ENCODE results near the gene CEP170. TPM values are rescaled to one million over a fixed set of nuclear protein-coding genes. Genes with fewer than 3 reads are reported as not detected.

Gene CEP170
- total RNA-seq, 1 donor from 2014 or later, result 82.2 TPM

GRCh38 chr1:243253211-243253925, 1.7 kb downstream of the CEP170 start:
- Histone ChIP-seq H3K27me3 (ENCODE audit: control insufficient read depth, insufficient read depth, low read length) (no peaks in the 10 kb centered on the region), H3K4me3 (ENCODE audit: low read depth, low read length) (peak overlapping the region; percentile 99), H3K36me3 (ENCODE audit: control insufficient read depth, insufficient read depth, low read length) (no peaks in the 10 kb centered on the region)
- DNase-seq (ENCODE audit: low read depth), result no peak
- TF ChIP-seq CTCF (IDR thresholded peaks at IDR 0.05; ENCODE audit: insufficient read depth, low read length, poor library complexity, severe bottlenecking), result no peak

GRCh38 chr1:243251539-243251938, 3.5 kb downstream of the CEP170 start:
- Histone ChIP-seq H3K4me3 (ENCODE audit: low read depth, low read length) (no peak overlapping the region), H3K27me3 (ENCODE audit: control insufficient read depth, insufficient read depth, low read length) (no peaks in the 10 kb centered on the region), H3K36me3 (ENCODE audit: control insufficient read depth, insufficient read depth, low read length) (no peaks in the 10 kb centered on the region)
- no peak for DNase-seq (ENCODE audit: low read depth)
- TF ChIP-seq CTCF (IDR thresholded peaks at IDR 0.05; ENCODE audit: insufficient read depth, low read length, poor library complexity, severe bottlenecking), result no peak

- Histone ChIP-seq H3K27me3 (ENCODE audit: control insufficient read depth, insufficient read depth, low read length) (no peaks in the 10 kb centered on the region), H3K4me3 (ENCODE audit: low read depth, low read length) (no peak overlapping the region), H3K36me3 (ENCODE audit: control insufficient read depth, insufficient read depth, low read length) (no peaks in the 10 kb centered on the region)
- TF ChIP-seq CTCF (IDR thresholded peaks at IDR 0.05; ENCODE audit: insufficient read depth, low read length, poor library complexity, severe bottlenecking), result no peak
- no peak for DNase-seq (ENCODE audit: low read depth)
Measured at GRCh38 chr1:243250102-243250501, 5.0 kb downstream of the CEP170 start.

- no peaks in the 10 kb centered on the region for H3K36me3 ChIP-seq (ENCODE audit: control insufficient read depth, insufficient read depth, low read length)
- no peak for DNase-seq (ENCODE audit: low read depth)
- H3K4me3 ChIP-seq (ENCODE audit: low read depth, low read length), result no peak overlapping the region
- no peak for TF ChIP-seq CTCF (IDR thresholded peaks at IDR 0.05; ENCODE audit: insufficient read depth, low read length, poor library complexity, severe bottlenecking)
- no peaks in the 10 kb centered on the region for H3K27me3 ChIP-seq (ENCODE audit: control insufficient read depth, insufficient read depth, low read length)
Measured at GRCh38 chr1:243249214-243249613, 5.9 kb downstream of the CEP170 start.

- Histone ChIP-seq H3K27me3 (ENCODE audit: control insufficient read depth, insufficient read depth, low read length) (no peaks in the 10 kb centered on the region), H3K4me3 (ENCODE audit: low read depth, low read length) (no peak overlapping the region), H3K36me3 (ENCODE audit: control insufficient read depth, insufficient read depth, low read length) (no peaks in the 10 kb centered on the region)
- TF ChIP-seq CTCF (IDR thresholded peaks at IDR 0.05; ENCODE audit: insufficient read depth, low read length, poor library complexity, severe bottlenecking), result no peak
- no peak for DNase-seq (ENCODE audit: low read depth)
Measured at GRCh38 chr1:243247901-243248300, 7.2 kb downstream of the CEP170 start.

GRCh38 chr1:243246916-243247315, 8.2 kb downstream of the CEP170 start:
- no peaks in the 10 kb centered on the region for H3K27me3 ChIP-seq (ENCODE audit: control insufficient read depth, insufficient read depth, low read length)
- DNase-seq (ENCODE audit: low read depth), result no peak
- H3K36me3 ChIP-seq (ENCODE audit: control insufficient read depth, insufficient read depth, low read length), result no peaks in the 10 kb centered on the region
- no peak overlapping the region for H3K4me3 ChIP-seq (ENCODE audit: low read depth, low read length)
- TF ChIP-seq CTCF (IDR thresholded peaks at IDR 0.05; ENCODE audit: insufficient read depth, low read length, poor library complexity, severe bottlenecking), result no peak
